Sigmoid colon (tissue), 7 donors: ENCODE data around the gene KIF7. TPM values are rescaled to one million over a fixed set of nuclear protein-coding genes. Genes with fewer than 3 reads are reported as not detected.

Experiments
- DNase-seq: peaks from one replicate; pipeline ENCODE4 v3.0.0-alpha.2; 2019
- H3K27ac ChIP-seq, 4 donors: fragments of 200-600 bp; sonication (generic); one replicate each; pipeline ENCODE4 v1.5.1; 2016 to 2019; ENCODE audit warnings: mild to moderate bottlenecking in 1 of 4
- H3K27me3 ChIP-seq, 3 donors: fragments of 200-600 bp; sonication (generic); one replicate each; pipeline ENCODE4 v1.5.1; 2019; ENCODE audit warnings: mild to moderate bottlenecking in 1 of 3
- H3K36me3 ChIP-seq, 4 donors: fragments of 200-600 bp; sonication (generic); one replicate each; pipeline ENCODE4 v1.5.1; 2016 to 2019
- H3K4me1 ChIP-seq, 4 donors: fragments of 200-600 bp; sonication (generic); one replicate each; pipeline ENCODE4 v1.5.1; 2017 to 2019
- H3K4me3 ChIP-seq, 4 donors: fragments of 200-600 bp; sonication (generic); one replicate each; pipeline ENCODE4 v1.5.1; 2017 to 2019; ENCODE audit warnings: mild to moderate bottlenecking in 2 of 4, moderate library complexity in 1 of 4
- H3K9me3 ChIP-seq, 4 donors: fragments of 200-600 bp in 3 of 4; sonication (generic) in 3 of 4; one replicate each; pipeline versions ENCODE4 v1.5.1 to v1.6.1; 2013 to 2019
- CTCF ChIP-seq, 4 experiments: fragments of 450-650 bp in 3 of 4; fragments of 200-600 bp in 1 of 4; IDR thresholded peaks; one replicate each; pipeline ENCODE4 v1.5.1; 2016 to 2019; ENCODE audit warnings: antibody characterized with exemption in 4 of 4, mild to moderate bottlenecking in 3 of 4, moderate library complexity in 2 of 4
- EP300 ChIP-seq, 4 donors: sonication (generic); formaldehyde crosslinking; IDR thresholded peaks; one replicate each; pipeline ENCODE4 v1.6.1; 2017; ENCODE audit warnings: antibody characterized with exemption in 4 of 4
- POLR2A ChIP-seq, 2 donors: fragments of 450-650 bp; IDR thresholded peaks; one replicate each; pipeline ENCODE4 v1.6.1; 2016; ENCODE audit warnings: antibody characterized with exemption in 2 of 2, mild to moderate bottlenecking in 2 of 2, moderate library complexity in 2 of 2
- POLR2AphosphoS5 ChIP-seq, 4 donors: sonication (generic); formaldehyde crosslinking; IDR thresholded peaks; one replicate each; pipeline ENCODE4 v1.6.1; 2017; ENCODE audit warnings: antibody characterized with exemption in 4 of 4
- WGBS, 2 donors: extraction: QIAGEN DNeasy Blood & Tissue Kit; methylation state at CpG; one replicate each; pipeline ENCODE4 v1.1.7; 2013; 5-methylcytosine and 5-hydroxymethylcytosine counted together
- intact Hi-C: fragments of 100-400 bp; cut with DNase I; formaldehyde crosslinking; loops from one replicate; pipeline ENCODE4 v1.15.1; 2023
- polyA plus RNA-seq, 3 donors: library from polyadenylated mRNA; stranded (reverse); fragments of 200-250 nt; gene quantifications; one replicate each; pipeline ENCODE4 v1.2.3, GENCODE V29; 2013
- total RNA-seq, 4 donors: library from RNA; depleted of rRNA; stranded (reverse); fragments of >200 nt; gene quantifications; one replicate each; pipeline ENCODE4 v1.1.0, GENCODE V29; 2016
- donor health status: healthy with polysubstance abuse.
- donor health status: Bipolar disorder and iron deficiency.
- donor health status: healthy.

Gene KIF7
- total and polyA plus RNA-seq, 7 donors, result 0.46 to 15.2 (median 5.4) TPM

DNA sequence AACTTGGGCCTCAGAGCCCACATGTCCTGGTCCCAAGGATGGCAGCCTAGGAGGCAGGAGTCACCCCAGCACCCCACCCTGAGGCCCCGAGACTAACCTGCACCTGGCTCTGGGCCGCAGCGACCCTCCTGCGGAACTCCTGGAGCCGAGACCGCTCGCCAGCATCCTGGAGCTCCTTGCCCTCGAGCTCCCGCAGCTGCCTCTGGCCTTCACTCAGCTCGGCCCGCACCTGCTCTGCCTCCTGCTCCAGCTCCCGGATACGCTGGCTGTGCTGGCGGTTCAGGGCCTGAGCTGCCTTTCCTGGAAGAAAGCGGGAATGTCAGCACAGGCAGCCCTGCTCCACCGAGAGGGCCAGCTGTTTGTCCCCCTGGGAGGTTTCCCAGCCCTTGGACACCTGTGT lies 13.2 kb downstream of the KIF7 start:
- no peak overlapping the region for H3K27ac ChIP-seq
- H3K36me3 ChIP-seq, result peaks cover 0 to 18% (median 2%) of the 10 kb centered on the region in 4 donors
- H3K9me3 ChIP-seq, result no peaks in the 10 kb centered on the region
- peaks cover 0 to under 1% (median 0%) of the 10 kb centered on the region in 4 donors for H3K4me1 ChIP-seq
- DNase-seq, result peak; percentile 42
- WGBS, 2 donors, result 95% methylated on average over 16 of the region's 16 CpGs
- intact Hi-C loops, result no loop called here
- no peak overlapping the region for H3K4me3 ChIP-seq
- H3K27me3 ChIP-seq, result no peaks in the 10 kb centered on the region
- TF ChIP-seq EP300 (IDR thresholded peaks at IDR 0.05), result no peak
- TF ChIP-seq POLR2A (IDR thresholded peaks at IDR 0.05), result no peak
- TF ChIP-seq POLR2AphosphoS5 (IDR thresholded peaks at IDR 0.05), result no peak
- TF ChIP-seq CTCF (IDR thresholded peaks at IDR 0.05), result no peak

- peaks cover 0 to 18% (median 2%) of the 10 kb centered on the region in 4 donors for H3K36me3 ChIP-seq
- no peak overlapping the region for H3K4me3 ChIP-seq
- intact Hi-C loops, result no loop called here
- H3K9me3 ChIP-seq, result no peaks in the 10 kb centered on the region
- TF ChIP-seq CTCF (IDR thresholded peaks at IDR 0.05) (no peak), POLR2A (IDR thresholded peaks at IDR 0.05) (no peak), EP300 (IDR thresholded peaks at IDR 0.05) (no peak), POLR2AphosphoS5 (IDR thresholded peaks at IDR 0.05) (no peak)
- no peak for DNase-seq
- 80 to 88% methylated on average over 5 of the region's 5 CpGs for WGBS, 2 donors
- no peak overlapping the region for H3K27ac ChIP-seq
- H3K4me1 ChIP-seq, result no peaks in the 10 kb centered on the region
- H3K27me3 ChIP-seq, result no peaks in the 10 kb centered on the region
Measured at GRCh38 chr15:89641053-89641452, 14.2 kb downstream of the KIF7 start.

DNA sequence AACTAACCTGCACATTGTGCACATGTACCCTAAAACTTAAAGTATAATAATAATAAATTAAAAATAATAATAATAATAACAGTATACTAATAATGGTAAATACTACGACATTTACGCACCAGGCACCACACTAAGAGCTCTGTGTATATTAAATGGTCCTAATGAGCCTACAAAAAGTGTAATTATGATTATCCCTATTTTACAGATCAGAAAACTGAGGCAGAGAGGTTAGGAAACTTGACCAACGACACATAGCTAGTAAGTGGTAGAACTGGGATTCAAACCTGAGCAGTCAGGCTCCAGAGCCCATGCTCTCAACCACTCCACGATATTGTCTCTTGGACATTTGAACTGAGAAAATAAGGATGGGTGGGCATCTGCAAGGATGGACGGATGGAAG lies 15.0 kb downstream of the KIF7 start:
- Histone ChIP-seq H3K9me3 (no peaks in the 10 kb centered on the region), H3K4me3 (no peak overlapping the region), H3K4me1 (no peaks in the 10 kb centered on the region), H3K36me3 (peaks cover 0 to 15% (median 2%) of the 10 kb centered on the region in 4 donors), H3K27me3 (no peaks in the 10 kb centered on the region), H3K27ac (no peak overlapping the region)
- WGBS, 2 donors, result 97 to 98% methylated on average over 5 of the region's 5 CpGs
- DNase-seq, result no peak
- no peak for TF ChIP-seq POLR2AphosphoS5 (IDR thresholded peaks at IDR 0.05)
- TF ChIP-seq CTCF (IDR thresholded peaks at IDR 0.05), result no peak
- no peak for TF ChIP-seq EP300 (IDR thresholded peaks at IDR 0.05)
- TF ChIP-seq POLR2A (IDR thresholded peaks at IDR 0.05), result no peak
- intact Hi-C loops, result no loop called here

DNA sequence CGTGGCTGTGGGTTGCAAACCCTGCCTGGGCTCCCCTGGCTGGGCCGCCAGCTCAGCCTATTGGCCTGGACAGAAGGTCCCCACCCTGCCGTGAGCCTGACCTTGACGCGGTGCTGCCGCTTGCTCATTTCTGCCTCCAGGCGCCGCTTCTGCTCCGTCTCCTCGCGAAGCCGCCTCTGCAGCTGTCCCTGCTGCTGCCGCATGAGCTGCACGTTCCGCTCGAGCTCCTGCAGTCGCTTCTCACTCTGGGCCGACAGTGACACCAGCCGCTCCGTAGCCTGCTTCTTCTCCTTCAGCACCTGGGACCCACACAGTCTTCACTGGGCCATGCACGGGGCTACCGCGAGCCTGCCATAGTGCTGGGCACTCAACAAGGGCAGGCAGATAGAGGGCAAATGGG lies 21.7 kb downstream of the KIF7 start:
- no peak for TF ChIP-seq POLR2AphosphoS5 (IDR thresholded peaks at IDR 0.05)
- no peak for TF ChIP-seq POLR2A (IDR thresholded peaks at IDR 0.05)
- TF ChIP-seq EP300 (IDR thresholded peaks at IDR 0.05), result no peak
- TF ChIP-seq CTCF (IDR thresholded peaks at IDR 0.05), result no peak
- Histone ChIP-seq H3K9me3 (no peaks in the 10 kb centered on the region), H3K27me3 (no peaks in the 10 kb centered on the region), H3K27ac (no peak overlapping the region), H3K4me1 (no peaks in the 10 kb centered on the region), H3K36me3 (peaks cover 17 to 54% (median 35%) of the 10 kb centered on the region in 4 donors), H3K4me3 (no peak overlapping the region)
- intact Hi-C loops, result no loop called here
- WGBS, 2 donors, result 94 to 96% methylated on average over 23 of the region's 23 CpGs
- DNase-seq, result no peak
